ENCODE data around the gene ZSCAN30.
A peak's percentile ranks its signal among the peaks of the same experiment; 100 is the strongest.

Gene ZSCAN30

GRCh38 chr18:35290094-35290735 lies at the start of gene ZSCAN30:
Gene ZSCAN30, minus strand, starts transcription at chr18:35290229. Its CDS starts 25,877 bp downstream, at chr18:35264352.
- peak within 1 kb of the TSS; percentile 97 for H3K4me3 ChIP-seq (ENCODE audit: low read depth, low read length)
- H3K9ac ChIP-seq (ENCODE audit: low read depth, low read length): peak within 1 kb of the TSS; percentile 92
- H3K36me3 ChIP-seq (ENCODE audit: control insufficient read depth, insufficient read depth, low read length): peaks cover 26% of the 10 kb centered on the region
- peaks cover 11% of the 10 kb centered on the region for H3K9me3 ChIP-seq (ENCODE audit: control insufficient read depth, insufficient read depth, low read length)
- peaks cover 5% of the 10 kb centered on the region for H3K4me1 ChIP-seq (ENCODE audit: control insufficient read depth, insufficient read depth, low read length)
- H3K27ac ChIP-seq (ENCODE audit: low read depth, low read length): peak within 1 kb of the TSS; percentile 87
- no peaks in the 10 kb centered on the region for H3K27me3 ChIP-seq (ENCODE audit: control insufficient read depth, insufficient read depth, low read length)

DNA sequence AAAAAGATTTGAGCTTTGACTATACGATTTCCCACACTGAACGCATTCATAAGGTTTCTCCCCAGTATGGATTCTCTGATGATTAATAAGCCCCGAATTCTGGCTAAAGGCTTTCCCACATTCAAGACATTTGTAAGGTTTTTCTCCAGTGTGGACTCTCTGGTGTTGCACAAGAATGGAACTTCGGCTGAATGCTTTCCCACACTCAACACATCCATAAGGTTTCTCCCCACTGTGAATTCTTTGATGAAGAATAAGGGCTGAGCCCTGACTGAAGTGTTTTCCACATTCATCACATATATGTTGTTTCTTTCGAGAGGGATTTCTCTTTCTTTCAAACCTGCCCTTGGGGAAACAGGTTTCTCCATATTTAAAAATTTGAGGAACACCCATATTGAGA lies 47.3 kb upstream of the ZSCAN30 start:
- no peak overlapping the region for H3K4me3 ChIP-seq (ENCODE audit: low read depth, low read length)
- H3K27me3 ChIP-seq (ENCODE audit: control insufficient read depth, insufficient read depth, low read length): no peaks in the 10 kb centered on the region
- H3K36me3 ChIP-seq (ENCODE audit: control insufficient read depth, insufficient read depth, low read length): peaks cover 89% of the 10 kb centered on the region
- no peak overlapping the region for H3K27ac ChIP-seq (ENCODE audit: low read depth, low read length)
- no peak overlapping the region for H3K9ac ChIP-seq (ENCODE audit: low read depth, low read length)
- H3K4me1 ChIP-seq (ENCODE audit: control insufficient read depth, insufficient read depth, low read length): no peaks in the 10 kb centered on the region
- no peaks in the 10 kb centered on the region for H3K9me3 ChIP-seq (ENCODE audit: control insufficient read depth, insufficient read depth, low read length)

- no peak overlapping the region for H3K4me3 ChIP-seq (ENCODE audit: low read depth, low read length)
- no peaks in the 10 kb centered on the region for H3K4me1 ChIP-seq (ENCODE audit: control insufficient read depth, insufficient read depth, low read length)
- no peak overlapping the region for H3K9ac ChIP-seq (ENCODE audit: low read depth, low read length)
- no peaks in the 10 kb centered on the region for H3K27me3 ChIP-seq (ENCODE audit: control insufficient read depth, insufficient read depth, low read length)
- no peak overlapping the region for H3K27ac ChIP-seq (ENCODE audit: low read depth, low read length)
- H3K36me3 ChIP-seq (ENCODE audit: control insufficient read depth, insufficient read depth, low read length): peaks cover 86% of the 10 kb centered on the region
- H3K9me3 ChIP-seq (ENCODE audit: control insufficient read depth, insufficient read depth, low read length): no peaks in the 10 kb centered on the region
Observed at GRCh38 chr18:35335866-35336265, 45.8 kb upstream of the ZSCAN30 start.

DNA sequence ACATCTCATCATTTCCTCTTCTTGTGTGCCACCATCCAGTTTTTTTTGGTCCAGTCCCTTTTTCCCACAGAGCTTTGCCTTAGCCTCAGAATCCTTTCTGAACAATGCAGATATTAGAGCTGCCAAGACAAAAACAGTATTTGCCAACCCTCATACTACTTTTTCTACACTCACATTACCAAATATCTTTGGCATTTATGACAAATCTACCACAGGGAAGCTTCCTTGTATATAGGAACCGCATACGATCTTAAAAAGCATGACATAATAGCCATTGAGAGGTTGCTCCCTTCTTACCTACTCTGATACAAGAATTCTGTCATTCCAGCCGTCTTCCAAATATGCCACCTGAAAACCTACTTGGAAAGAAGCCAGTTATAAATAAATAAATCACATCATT lies 44.8 kb upstream of the ZSCAN30 start:
- Histone ChIP-seq H3K27me3 (ENCODE audit: control insufficient read depth, insufficient read depth, low read length) (no peaks in the 10 kb centered on the region), H3K9me3 (ENCODE audit: control insufficient read depth, insufficient read depth, low read length) (no peaks in the 10 kb centered on the region), H3K4me3 (ENCODE audit: low read depth, low read length) (no peak overlapping the region), H3K36me3 (ENCODE audit: control insufficient read depth, insufficient read depth, low read length) (peaks cover 76% of the 10 kb centered on the region), H3K27ac (ENCODE audit: low read depth, low read length) (no peak overlapping the region), H3K9ac (ENCODE audit: low read depth, low read length) (no peak overlapping the region), H3K4me1 (ENCODE audit: control insufficient read depth, insufficient read depth, low read length) (no peaks in the 10 kb centered on the region)

DNA sequence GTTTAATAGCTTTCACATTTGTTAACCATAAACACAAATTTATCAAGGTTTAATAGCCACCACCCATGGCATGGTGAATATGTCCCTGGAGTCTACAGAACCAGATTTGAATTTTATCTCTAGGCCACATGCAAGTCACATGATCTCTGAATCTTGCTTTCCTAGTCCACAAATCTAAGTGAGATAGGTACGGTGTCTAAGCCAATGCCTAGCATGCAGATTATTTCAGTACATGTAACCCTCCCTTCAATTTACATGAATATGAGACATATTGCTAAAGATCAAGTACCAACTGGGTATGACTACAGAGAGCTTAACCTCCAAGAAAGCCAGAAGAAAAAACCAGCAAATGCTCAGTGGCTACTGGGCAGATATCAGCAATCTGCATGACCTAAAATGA lies 44.2 kb upstream of the ZSCAN30 start:
- Histone ChIP-seq H3K27ac (ENCODE audit: low read depth, low read length) (no peak overlapping the region), H3K36me3 (ENCODE audit: control insufficient read depth, insufficient read depth, low read length) (peaks cover 70% of the 10 kb centered on the region)

GRCh38 chr18:35331367-35332087 lies 41.5 kb upstream of the ZSCAN30 start:
- Histone ChIP-seq H3K4me3 (ENCODE audit: low read depth, low read length) (no peak overlapping the region), H3K36me3 (ENCODE audit: control insufficient read depth, insufficient read depth, low read length) (peaks cover 43% of the 10 kb centered on the region), H3K27me3 (ENCODE audit: control insufficient read depth, insufficient read depth, low read length) (no peaks in the 10 kb centered on the region), H3K9me3 (ENCODE audit: control insufficient read depth, insufficient read depth, low read length) (no peaks in the 10 kb centered on the region), H3K9ac (ENCODE audit: low read depth, low read length) (no peak overlapping the region), H3K27ac (ENCODE audit: low read depth, low read length) (no peak overlapping the region), H3K4me1 (ENCODE audit: control insufficient read depth, insufficient read depth, low read length) (no peaks in the 10 kb centered on the region)

More for the DNA sequence above, 44.2 kb upstream of the ZSCAN30 start:
- Histone ChIP-seq H3K4me3 (ENCODE audit: low read depth, low read length) (no peak overlapping the region), H3K9me3 (ENCODE audit: control insufficient read depth, insufficient read depth, low read length) (no peaks in the 10 kb centered on the region), H3K27me3 (ENCODE audit: control insufficient read depth, insufficient read depth, low read length) (no peaks in the 10 kb centered on the region), H3K9ac (ENCODE audit: low read depth, low read length) (no peak overlapping the region), H3K4me1 (ENCODE audit: control insufficient read depth, insufficient read depth, low read length) (no peaks in the 10 kb centered on the region)

- Histone ChIP-seq H3K9me3 (ENCODE audit: control insufficient read depth, insufficient read depth, low read length) (no peaks in the 10 kb centered on the region), H3K9ac (ENCODE audit: low read depth, low read length) (no peak overlapping the region), H3K4me3 (ENCODE audit: low read depth, low read length) (no peak overlapping the region), H3K27ac (ENCODE audit: low read depth, low read length) (no peak overlapping the region), H3K4me1 (ENCODE audit: control insufficient read depth, insufficient read depth, low read length) (peaks cover 13% of the 10 kb centered on the region), H3K36me3 (ENCODE audit: control insufficient read depth, insufficient read depth, low read length) (peaks cover 17% of the 10 kb centered on the region), H3K27me3 (ENCODE audit: control insufficient read depth, insufficient read depth, low read length) (no peaks in the 10 kb centered on the region)
Observed at GRCh38 chr18:35328868-35329267, 38.8 kb upstream of the ZSCAN30 start.

- H3K4me1 ChIP-seq (ENCODE audit: control insufficient read depth, insufficient read depth, low read length): peaks cover 13% of the 10 kb centered on the region
- H3K9me3 ChIP-seq (ENCODE audit: control insufficient read depth, insufficient read depth, low read length): no peaks in the 10 kb centered on the region
- no peak overlapping the region for H3K27ac ChIP-seq (ENCODE audit: low read depth, low read length)
- H3K27me3 ChIP-seq (ENCODE audit: control insufficient read depth, insufficient read depth, low read length): no peaks in the 10 kb centered on the region
- no peak overlapping the region for H3K9ac ChIP-seq (ENCODE audit: low read depth, low read length)
- no peak overlapping the region for H3K4me3 ChIP-seq (ENCODE audit: low read depth, low read length)
- peaks cover 4% of the 10 kb centered on the region; the same call in 1 of the 2 replicates for H3K36me3 ChIP-seq (ENCODE audit: control insufficient read depth, insufficient read depth, low read length)
Observed at GRCh38 chr18:35326695-35327387, 36.8 kb upstream of the ZSCAN30 start.

- no peaks in the 10 kb centered on the region for H3K36me3 ChIP-seq (ENCODE audit: control insufficient read depth, insufficient read depth, low read length)
- peak overlapping the region; percentile 70 for H3K27ac ChIP-seq (ENCODE audit: low read depth, low read length)
- H3K9me3 ChIP-seq (ENCODE audit: control insufficient read depth, insufficient read depth, low read length): no peaks in the 10 kb centered on the region
- peaks cover 13% of the 10 kb centered on the region for H3K4me1 ChIP-seq (ENCODE audit: control insufficient read depth, insufficient read depth, low read length)
- no peaks in the 10 kb centered on the region for H3K27me3 ChIP-seq (ENCODE audit: control insufficient read depth, insufficient read depth, low read length)
- H3K4me3 ChIP-seq (ENCODE audit: low read depth, low read length): no peak overlapping the region; the same call in 1 of the 2 replicates
- no peak overlapping the region for H3K9ac ChIP-seq (ENCODE audit: low read depth, low read length)
Observed at GRCh38 chr18:35324926-35325655, 35.1 kb upstream of the ZSCAN30 start.

- no peak overlapping the region for H3K4me3 ChIP-seq (ENCODE audit: low read depth, low read length)
- H3K27me3 ChIP-seq (ENCODE audit: control insufficient read depth, insufficient read depth, low read length): no peaks in the 10 kb centered on the region
- no peak overlapping the region for H3K27ac ChIP-seq (ENCODE audit: low read depth, low read length)
- H3K9ac ChIP-seq (ENCODE audit: low read depth, low read length): no peak overlapping the region
- H3K4me1 ChIP-seq (ENCODE audit: control insufficient read depth, insufficient read depth, low read length): peaks cover 13% of the 10 kb centered on the region
- no peaks in the 10 kb centered on the region for H3K9me3 ChIP-seq (ENCODE audit: control insufficient read depth, insufficient read depth, low read length)
- no peaks in the 10 kb centered on the region for H3K36me3 ChIP-seq (ENCODE audit: control insufficient read depth, insufficient read depth, low read length)
Observed at GRCh38 chr18:35322486-35323458, 32.7 kb upstream of the ZSCAN30 start.

Data from HUES48 (cell line).